Measurements from ENCODE around the gene TCTA. TPM values are rescaled to one million over a fixed set of nuclear protein-coding genes. Genes with fewer than 3 reads are reported as not detected.
A peak's percentile ranks its signal among the peaks of the same experiment; 100 is the strongest.

TCTA gene
- total RNA-seq, 1 experiment from 2014 or later: 23.7 TPM

- no peaks in the 10 kb centered on the region for H3K27me3 ChIP-seq (ENCODE audit: low read length)
- H3K27ac ChIP-seq (ENCODE audit: low read length): 0 out of 2 replicates have a peak overlapping the region, but pooled peaks have one; percentile 29
- H3F3A ChIP-seq (ENCODE audit: low read length, unreplicated experiment): peaks cover 8% of the 10 kb centered on the region
- DNase-seq: peak; percentile 44
- intact Hi-C loops (cut with micrococcal nuclease): no loop called here
- H3K4me2 ChIP-seq (ENCODE audit: low read length): peak overlapping the region; percentile 41; the same call in 1 of the 2 replicates
- peaks cover 11% of the 10 kb centered on the region for H3K36me3 ChIP-seq (ENCODE audit: low read depth, low read length)
- no peak overlapping the region for H3K9ac ChIP-seq (ENCODE audit: low read length)
- H3K9me2 ChIP-seq (replicated peaks; ENCODE audit: low read length): no peaks in the 10 kb centered on the region
- no peak for TF ChIP-seq EZH2 (IDR thresholded peaks at IDR 0.05; ENCODE audit: low read length, unreplicated experiment)
- TF ChIP-seq CTCF (conservative IDR thresholded peaks at IDR 0.05; ENCODE audit: low read depth, low read length): no peak
- TF ChIP-seq EZH2phosphoT487 (IDR thresholded peaks at IDR 0.05; ENCODE audit: borderline replicate concordance, low read length): no peak
- H3K4me1 ChIP-seq (ENCODE audit: insufficient read depth, low read length): peaks cover 6% of the 10 kb centered on the region
- BruUV-seq (replicated peaks): no TSS peak
- H2AFZ ChIP-seq (ENCODE audit: low read length): no peak overlapping the region
- peaks cover 35% of the 10 kb centered on the region for H4K20me1 ChIP-seq (ENCODE audit: low read length)
- H3K4me3 ChIP-seq (ENCODE audit: low read length): no peak overlapping the region
- ChIA-PET CTCF (no interaction called here), POLR2A (ENCODE audit: unreplicated experiment) (interaction anchor here (0.6 kb wide), 1 partner anchor 33 kb away, joined by 3 read pairs; the partner anchor contains the start of gene RHOA)
- peaks cover 88% of the 10 kb centered on the region for H3K79me2 ChIP-seq (ENCODE audit: low read length)
- no peaks in the 10 kb centered on the region for H3K9me3 ChIP-seq (ENCODE audit: low read length)
- peak; percentile 63 for ATAC-seq
These were observed 33.9 kb upstream of the TCTA start for GRCh38 chr3:49378249-49378895.

GRCh38 chr3:49383387-49383786 lies 28.8 kb upstream of the TCTA start:
- no peaks in the 10 kb centered on the region for H3K27me3 ChIP-seq (ENCODE audit: low read length)
- H3K4me3 ChIP-seq (ENCODE audit: low read length): no peak overlapping the region
- BruUV-seq (replicated peaks): no TSS peak
- no peaks in the 10 kb centered on the region; the same call in 1 of the 2 replicates for H3K36me3 ChIP-seq (ENCODE audit: low read depth, low read length)
- DNase-seq: no peak
- no peak overlapping the region for H2AFZ ChIP-seq (ENCODE audit: low read length)
- intact Hi-C loops (cut with micrococcal nuclease): no loop called here
- peaks cover 8% of the 10 kb centered on the region for H3K4me1 ChIP-seq (ENCODE audit: insufficient read depth, low read length)
- CTCF ChIA-PET: interaction anchor here (0.6 kb wide), 1 partner anchor 394 kb away, joined by 4 read pairs; no protein-coding TSS in a partner anchor
- no peak overlapping the region for H3K27ac ChIP-seq (ENCODE audit: low read length)
- POLR2A ChIA-PET (ENCODE audit: unreplicated experiment): no interaction called here
- TF ChIP-seq CTCF (conservative IDR thresholded peaks at IDR 0.05; ENCODE audit: low read depth, low read length): no peak
- TF ChIP-seq EZH2 (IDR thresholded peaks at IDR 0.05; ENCODE audit: low read length, unreplicated experiment): no peak
- no peak for TF ChIP-seq EZH2phosphoT487 (IDR thresholded peaks at IDR 0.05; ENCODE audit: borderline replicate concordance, low read length)
- H3K79me2 ChIP-seq (ENCODE audit: low read length): peaks cover 96% of the 10 kb centered on the region
- no peak overlapping the region for H3K9ac ChIP-seq (ENCODE audit: low read length)
- no peak overlapping the region for H3K4me2 ChIP-seq (ENCODE audit: low read length)
- no peaks in the 10 kb centered on the region for H3K9me2 ChIP-seq (replicated peaks; ENCODE audit: low read length)
- no peak for ATAC-seq
- peaks cover 7% of the 10 kb centered on the region for H3F3A ChIP-seq (ENCODE audit: low read length, unreplicated experiment)
- H3K9me3 ChIP-seq (ENCODE audit: low read length): no peaks in the 10 kb centered on the region
- H4K20me1 ChIP-seq (ENCODE audit: low read length): peaks cover 52% of the 10 kb centered on the region

- no TSS peak for BruUV-seq (replicated peaks)
- H3K9me3 ChIP-seq (ENCODE audit: low read length): no peaks in the 10 kb centered on the region
- H3K79me2 ChIP-seq (ENCODE audit: low read length): peaks cover 97% of the 10 kb centered on the region
- CTCF ChIA-PET: no interaction called here
- peaks cover 10% of the 10 kb centered on the region; the same call in 1 of the 2 replicates for H3K4me1 ChIP-seq (ENCODE audit: insufficient read depth, low read length)
- no peak overlapping the region for H3K9ac ChIP-seq (ENCODE audit: low read length)
- no peaks in the 10 kb centered on the region for H3F3A ChIP-seq (ENCODE audit: low read length, unreplicated experiment)
- intact Hi-C loops (cut with micrococcal nuclease): no loop called here
- no peaks in the 10 kb centered on the region; the same call in 1 of the 2 replicates for H3K36me3 ChIP-seq (ENCODE audit: low read depth, low read length)
- H3K9me2 ChIP-seq (replicated peaks; ENCODE audit: low read length): no peaks in the 10 kb centered on the region
- no peak for DNase-seq
- POLR2A ChIA-PET (ENCODE audit: unreplicated experiment): no interaction called here
- no peak overlapping the region for H2AFZ ChIP-seq (ENCODE audit: low read length)
- no peak for TF ChIP-seq CTCF (conservative IDR thresholded peaks at IDR 0.05; ENCODE audit: low read depth, low read length)
- no peaks in the 10 kb centered on the region for H3K27me3 ChIP-seq (ENCODE audit: low read length)
- H3K4me2 ChIP-seq (ENCODE audit: low read length): no peak overlapping the region
- no peak overlapping the region for H3K4me3 ChIP-seq (ENCODE audit: low read length)
- no peak for ATAC-seq
- H4K20me1 ChIP-seq (ENCODE audit: low read length): peaks cover 58% of the 10 kb centered on the region
- H3K27ac ChIP-seq (ENCODE audit: low read length): no peak overlapping the region
These were observed 26.6 kb upstream of the TCTA start for GRCh38 chr3:49385617-49386016.

All from PC-3 (cell line).